Stimulated activated naive CD4-positive, alpha-beta T cell (primary cell): ENCODE measurements around the gene ANKMY1.
A peak's percentile ranks its signal among the peaks of the same experiment; 100 is the strongest.

ENCODE experiments used
- DNase-seq, 6 experiments: peaks; one replicate each; lab custom pipeline; 2025; lab: John Stamatoyannopoulos, UW

ANKMY1 gene

DNA sequence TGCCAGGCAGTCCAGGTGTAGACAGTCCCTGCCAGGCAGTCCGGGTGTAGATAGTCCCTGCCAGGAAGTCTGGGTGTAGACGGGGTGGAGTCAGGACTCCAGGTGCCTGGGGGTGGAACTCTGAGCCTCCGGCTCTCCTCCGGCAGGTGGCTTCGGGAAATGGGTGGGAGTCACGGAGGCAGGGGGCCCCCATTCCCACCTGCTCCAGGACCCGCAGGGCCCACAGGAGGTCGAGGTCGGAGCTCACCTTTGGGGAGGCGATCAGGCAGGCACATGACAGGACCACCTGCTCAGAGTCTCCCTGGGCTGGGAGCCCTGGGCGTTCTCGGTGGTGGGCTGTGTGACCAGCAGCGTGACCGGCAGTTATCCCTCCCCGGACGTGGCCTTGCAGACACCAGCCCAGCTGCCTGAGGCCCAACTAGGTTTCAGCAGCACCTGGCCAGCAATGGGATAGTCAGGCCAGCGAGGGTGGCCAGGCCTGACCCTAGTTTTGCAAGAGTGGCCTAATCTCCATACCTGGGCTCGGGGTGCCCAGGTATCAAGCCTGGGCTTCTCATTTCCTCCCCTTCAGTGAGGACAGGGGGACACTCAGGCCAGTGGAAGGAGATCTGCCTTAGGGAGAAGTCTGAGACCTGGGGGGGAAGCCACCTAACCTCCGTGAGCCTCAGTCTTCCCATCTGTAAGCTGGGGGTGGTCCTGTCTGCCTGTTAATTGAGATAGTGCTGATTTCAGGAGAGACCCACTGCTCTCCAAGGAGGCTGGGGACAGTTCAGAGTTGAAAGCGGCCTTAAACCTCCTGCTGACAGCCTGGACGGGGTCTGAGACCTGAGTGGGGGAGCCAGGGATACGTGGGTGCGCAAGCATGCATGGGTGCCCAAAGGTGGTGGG, 109.2 kb downstream of the ANKMY1 start:
- DNase-seq: no peak

DNA sequence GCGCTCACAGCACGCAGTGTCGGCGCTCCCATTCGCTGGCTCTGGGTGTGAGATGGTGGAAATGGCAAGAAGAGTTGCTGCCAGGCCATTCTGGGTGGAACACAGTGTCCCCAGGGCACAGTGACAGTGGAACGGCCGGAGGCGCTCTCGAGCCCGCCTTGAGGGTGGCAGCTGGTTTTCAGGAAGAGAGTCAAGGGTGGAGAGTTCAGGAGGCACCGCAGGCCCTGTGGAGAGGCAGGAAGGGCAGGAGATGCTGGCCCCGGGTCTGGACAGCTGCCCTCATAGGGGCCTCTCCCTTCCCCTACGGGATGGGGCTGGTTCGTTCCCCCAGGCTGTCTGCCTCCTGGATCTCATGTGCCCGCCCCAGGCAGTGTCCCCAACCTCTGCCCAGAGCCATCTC, 109.9 kb downstream of the ANKMY1 start:
- no peak for DNase-seq

DNA sequence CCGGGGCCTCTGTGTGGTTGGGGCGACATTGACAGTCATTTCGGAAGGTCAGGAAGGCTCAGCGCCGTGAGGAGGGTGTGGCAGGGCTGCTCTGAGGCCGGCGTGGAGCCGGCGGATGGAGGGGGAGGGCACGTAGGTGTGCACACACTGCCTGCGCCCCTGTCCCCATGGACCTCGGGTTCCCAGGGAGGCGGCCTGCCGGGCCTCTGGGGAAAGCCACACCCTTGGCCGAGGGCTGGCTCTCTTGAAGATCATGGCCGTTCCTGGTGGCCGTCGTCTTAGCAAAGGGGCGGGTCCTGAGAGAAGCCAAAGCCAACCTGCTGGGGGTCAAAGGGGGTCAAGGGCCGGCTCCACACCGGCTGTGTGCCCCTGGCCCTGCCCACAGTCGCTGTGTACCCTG, 110.5 kb downstream of the ANKMY1 start:
- DNase-seq: no peak

DNA sequence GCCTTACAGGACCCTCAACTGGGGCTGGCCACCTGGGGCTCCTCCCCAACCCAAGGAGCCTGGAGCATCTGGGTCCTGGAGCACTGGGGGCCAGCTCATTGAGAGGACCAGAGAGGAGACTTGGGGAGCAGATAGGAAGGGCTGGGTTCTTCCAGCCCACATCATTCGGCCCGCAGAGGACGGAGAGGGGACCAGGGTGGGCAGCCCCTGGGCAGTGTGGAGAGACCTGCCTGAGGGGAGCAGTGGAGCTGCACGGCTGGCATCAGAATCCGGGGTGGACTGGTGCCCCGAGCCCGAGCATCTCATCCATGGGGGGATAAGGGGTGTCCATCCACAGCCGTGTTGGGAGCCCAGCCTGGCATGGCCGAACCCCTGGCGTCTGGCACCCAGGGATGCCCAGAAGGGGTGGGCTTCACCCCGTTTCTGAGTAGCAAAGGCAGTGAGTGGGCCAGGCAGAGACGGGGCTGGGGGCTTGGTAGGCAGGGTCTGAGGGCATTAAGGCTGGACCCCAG, 111.1 kb downstream of the ANKMY1 start:
- no peak for DNase-seq

DNA sequence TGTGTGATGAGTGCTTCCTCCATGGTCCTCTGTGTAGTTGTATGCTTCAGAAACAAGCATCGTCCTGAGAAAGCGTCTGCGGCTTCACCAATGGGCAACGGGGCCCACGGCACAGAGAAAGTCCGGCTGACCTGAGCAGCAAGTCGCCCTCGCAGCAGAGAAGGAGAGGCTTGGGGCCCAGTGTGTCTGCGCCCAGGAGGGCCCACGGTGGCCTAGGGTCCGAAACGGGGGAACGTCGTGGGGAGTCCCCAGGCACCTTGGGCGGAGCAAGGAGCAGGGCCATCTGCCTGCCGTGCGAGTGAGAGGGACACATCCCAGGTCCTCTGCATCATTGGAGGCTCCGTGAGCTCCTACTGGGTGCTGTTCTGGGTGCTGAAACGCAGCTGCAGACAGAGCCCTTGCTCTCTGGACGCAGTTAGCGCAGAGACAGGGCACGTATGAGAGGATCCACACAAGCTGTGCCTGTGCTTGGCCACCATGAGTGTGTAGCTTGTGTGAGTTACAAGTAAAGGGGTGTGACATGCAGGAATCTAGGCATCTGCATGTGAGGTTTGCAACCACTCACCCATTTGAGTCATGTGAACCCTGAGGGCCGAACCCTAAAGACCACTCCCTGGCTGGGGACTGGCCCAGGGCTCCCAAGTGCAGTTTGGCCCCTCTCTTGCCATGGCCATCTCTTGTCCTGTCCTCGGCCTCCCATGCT, 111.7 kb downstream of the ANKMY1 start:
- no peak for DNase-seq

DNA sequence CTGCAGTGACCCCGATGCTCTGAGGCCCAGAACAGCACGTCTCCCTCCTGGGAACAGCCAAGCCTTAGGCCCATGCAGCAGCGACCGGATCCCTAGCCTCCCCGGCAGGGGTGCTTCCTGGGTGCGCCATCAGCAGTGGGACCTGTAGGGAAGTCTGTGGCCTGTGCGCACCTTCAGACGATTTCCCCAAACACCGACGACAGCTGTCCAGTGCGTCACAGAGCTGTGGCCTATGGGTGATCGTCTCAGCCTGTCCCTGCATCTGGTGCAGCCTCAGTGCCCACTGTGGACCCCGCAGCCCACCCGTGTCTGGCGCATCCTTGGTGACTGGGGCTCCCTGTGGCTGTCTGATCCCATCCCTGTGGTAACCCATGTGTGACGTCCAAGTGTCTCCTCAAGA, 113.3 kb downstream of the ANKMY1 start:
- no peak for DNase-seq

DNA sequence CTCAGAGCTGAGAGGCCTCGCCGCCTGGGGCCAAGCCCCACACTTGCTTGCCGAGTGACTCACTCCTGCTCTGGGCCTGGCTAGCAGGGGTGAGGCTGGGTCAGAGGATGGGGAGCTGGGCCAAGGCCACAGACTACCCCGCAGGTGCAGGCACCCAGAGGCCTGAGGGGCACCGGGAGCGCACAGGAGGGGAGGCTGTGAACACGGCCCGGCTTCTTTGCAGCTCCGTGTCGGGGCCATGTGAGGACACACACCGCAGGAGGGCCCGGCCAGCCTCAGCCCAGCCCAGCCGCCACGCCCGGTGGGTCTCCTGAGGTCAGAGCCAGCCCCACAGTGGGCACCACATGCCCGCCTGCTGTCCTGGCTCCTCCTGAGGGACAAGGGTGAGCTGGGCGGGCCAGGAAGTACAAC, 113.9 kb downstream of the ANKMY1 start:
- DNase-seq: no peak

DNA sequence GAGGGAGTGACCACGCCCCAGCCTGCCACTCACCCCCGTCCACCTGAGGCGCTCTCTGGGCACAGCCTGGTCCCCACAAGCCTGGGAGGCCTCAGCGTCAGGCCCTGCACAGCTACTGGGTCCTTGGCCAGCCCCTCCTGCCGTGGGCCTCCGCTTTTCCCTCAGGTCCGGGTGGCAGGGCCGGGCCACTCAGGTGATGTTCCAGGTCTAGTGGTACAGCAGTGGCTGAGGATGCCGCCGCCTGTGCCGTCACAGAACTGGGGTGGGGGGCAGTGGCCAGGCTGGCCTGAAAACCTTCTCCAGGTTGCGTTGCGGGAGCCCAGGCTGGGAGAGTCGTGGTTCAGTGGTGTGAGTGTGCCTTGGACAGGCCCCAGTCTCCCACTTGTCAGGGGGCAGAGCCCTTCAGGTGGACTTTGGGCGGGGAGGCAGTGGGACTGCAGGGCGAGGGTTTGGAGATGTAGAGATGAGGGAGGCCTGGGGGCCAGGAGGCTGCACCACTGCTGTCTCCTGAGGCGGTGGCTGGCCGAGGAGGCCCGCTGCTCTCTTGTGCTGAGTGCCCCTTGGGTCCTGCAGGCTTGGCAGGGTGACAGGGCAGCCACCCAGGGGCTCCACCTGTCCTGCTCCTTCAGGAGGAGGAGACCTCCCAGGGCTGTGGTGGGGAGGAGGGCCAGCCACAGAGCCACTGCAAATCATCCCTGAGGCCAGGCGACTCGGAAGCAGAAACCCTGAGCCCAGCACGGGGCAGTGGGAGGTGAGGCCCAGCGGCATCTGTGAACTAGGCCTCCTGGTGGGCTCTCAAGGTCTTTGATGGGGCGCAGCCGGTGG, 114.7 kb downstream of the ANKMY1 start:
- DNase-seq: no peak

DNA sequence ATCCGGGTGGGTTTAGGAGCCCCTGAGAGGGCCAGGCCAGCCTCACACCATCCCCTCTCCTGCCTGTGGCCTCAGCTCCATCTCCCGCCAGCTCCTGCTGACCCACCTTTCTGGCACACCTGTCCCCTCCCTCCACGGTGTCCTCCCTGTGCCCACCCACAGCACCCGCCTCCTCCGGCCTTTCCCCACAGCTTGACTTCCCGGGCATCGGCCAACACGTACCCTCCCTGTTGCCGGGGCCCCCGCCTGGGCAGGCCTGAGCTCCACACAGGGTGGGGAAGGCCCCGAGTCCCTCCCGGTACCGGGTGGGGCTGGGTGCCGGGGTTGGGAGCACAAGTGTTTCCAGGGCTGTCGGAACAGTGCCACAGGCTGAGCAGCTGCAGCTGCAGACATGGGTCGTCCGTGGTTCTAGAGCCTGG, 115.8 kb downstream of the ANKMY1 start:
- no peak for DNase-seq

DNA sequence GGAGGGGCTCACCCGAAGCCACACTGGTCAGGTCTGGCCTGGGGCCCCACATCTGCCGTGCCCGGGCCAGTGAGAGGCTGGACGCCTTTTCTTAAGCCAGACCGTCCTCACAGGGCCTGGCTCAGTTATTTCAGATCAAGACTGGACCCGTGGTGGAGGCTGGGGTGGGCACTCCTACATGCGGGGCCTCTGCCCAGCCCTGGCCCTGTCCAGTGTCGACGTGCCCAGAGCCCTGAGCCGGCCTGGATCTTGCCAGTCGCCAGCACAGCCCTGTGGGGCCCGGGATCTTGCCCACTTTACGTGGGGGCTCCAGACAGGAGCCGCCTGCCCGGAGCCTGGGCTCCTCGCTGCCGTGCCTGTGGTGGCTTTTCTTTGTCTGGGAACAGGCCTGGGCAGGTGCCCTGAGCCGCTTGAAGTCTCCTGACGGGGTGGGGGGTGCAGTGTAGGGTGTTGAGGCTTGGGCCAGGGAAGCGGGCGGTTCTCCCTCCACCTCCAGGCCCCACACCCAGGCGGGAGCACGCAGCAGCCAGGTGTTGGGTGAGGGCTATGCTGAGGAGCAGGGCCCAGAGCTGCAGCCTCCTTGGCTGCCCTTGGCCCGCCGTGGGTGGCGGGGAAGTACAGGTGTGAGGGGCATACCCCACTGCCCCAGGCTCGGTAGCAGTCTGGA, 116.3 kb downstream of the ANKMY1 start:
- no peak for DNase-seq

DNA sequence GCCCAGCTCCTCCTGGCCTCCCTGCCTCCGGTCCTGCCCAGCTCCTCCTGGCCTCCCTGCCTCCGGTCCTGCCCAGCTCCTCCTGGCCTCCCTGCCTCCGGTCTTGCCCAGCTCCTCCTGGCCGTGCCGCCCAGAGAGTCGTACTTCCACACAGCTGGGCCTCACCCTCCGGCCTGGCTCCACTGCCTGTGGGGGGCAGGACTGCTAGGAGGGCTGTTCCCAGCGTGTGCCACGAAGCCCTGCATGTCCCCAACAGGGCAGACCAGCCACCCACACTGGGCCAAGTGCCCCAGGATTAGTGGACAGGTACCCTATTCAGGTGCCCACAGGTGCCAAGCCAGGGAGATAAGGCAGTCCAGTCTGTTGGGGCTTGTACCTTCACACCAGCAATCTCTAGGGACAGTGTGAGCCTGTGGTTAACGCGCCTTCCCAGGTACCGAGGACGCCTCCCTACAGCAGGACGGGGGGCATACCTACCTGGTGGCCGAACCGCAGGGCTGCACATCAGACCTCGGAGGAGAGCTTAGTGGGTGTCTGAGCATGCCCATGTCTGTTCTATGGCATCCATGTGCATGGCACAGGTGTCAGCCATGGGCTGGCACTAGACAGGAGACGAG, 117.0 kb downstream of the ANKMY1 start:
- no peak for DNase-seq

DNA sequence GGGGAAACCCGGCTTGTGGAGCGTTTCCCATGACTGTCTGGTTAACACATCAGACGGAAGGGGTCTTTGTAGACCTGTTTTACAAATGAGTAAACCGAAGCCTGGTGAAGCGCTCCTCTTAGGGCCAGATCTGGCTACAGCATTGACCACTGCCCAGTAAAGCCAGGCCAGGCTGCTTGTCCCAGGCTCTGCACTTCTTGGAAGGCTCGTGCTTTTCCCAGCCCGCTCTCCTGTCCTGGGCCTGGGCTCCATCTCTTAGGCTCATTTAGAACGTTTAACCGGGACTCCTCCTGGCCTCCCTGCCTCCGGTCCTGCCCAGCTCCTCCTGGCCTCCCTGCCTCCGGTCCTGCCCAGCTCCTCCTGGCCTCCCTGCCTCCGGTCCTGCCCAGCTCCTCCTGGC, 117.5 kb downstream of the ANKMY1 start:
- no peak for DNase-seq

DNA sequence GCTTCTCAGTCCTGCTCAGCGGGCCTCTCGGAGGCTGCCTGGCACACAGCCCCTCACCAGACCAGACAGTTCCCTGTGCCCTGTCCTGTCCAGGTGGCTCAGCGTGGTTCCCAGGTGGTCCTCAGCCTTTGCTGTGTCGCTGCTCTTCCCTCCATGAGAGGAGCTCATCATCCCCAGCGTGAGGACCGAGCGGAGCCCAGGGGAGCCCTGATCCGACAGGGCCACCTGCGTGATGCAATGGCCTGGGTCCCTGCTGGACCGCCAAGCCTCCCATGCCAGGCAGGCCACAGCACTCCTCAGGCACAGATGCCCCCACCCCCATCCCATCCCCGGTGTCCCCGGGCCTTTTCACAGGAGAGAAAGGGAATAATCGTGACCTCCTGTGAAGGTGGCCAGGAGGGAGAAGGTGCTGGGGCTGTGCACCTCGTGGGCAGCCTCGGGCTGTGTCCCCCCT, 118.1 kb downstream of the ANKMY1 start:
- no peak for DNase-seq

DNA sequence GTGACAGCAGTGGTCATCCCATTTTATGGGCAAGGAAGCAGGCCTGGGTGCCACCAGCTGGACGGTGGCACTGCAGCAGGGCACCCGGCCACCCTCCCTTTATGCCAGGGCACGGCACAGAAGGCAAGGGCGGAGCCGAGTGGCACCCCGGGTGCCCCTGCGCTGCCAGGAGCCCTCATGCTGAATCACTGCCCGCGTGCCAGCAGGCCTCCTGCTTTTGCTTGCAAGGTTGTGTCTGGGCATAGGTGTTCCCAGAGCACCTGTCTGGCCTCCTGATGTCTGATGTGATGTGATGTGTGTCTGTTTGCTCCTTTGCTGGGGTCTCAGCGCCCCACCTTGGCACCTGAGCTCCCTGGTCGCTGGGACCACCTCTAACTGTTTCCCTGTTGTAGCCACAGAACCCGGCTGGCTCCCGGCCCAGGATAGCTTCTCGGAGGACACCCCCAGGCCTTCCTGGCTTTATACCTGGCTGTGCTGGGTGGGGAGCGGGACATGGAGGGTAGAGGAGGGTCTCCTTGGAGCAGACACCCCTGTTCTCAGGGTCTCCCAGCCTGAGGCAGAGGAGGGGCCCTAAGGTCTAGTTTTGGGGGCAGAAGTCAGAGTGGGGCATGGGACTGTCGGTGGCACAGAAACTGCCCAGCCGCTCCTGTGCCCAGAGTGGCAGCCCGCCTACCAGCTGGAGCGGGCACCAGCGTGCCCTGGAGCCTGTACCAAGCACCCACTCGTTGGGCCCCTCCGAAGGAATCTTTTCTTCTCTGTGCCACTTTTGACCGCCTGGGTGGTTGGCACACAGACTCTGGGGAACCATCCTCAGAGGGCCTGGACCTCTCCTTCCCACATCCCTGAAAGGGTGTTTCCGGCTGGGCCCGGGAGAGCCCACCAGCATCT, 118.7 kb downstream of the ANKMY1 start:
- no peak for DNase-seq

DNA sequence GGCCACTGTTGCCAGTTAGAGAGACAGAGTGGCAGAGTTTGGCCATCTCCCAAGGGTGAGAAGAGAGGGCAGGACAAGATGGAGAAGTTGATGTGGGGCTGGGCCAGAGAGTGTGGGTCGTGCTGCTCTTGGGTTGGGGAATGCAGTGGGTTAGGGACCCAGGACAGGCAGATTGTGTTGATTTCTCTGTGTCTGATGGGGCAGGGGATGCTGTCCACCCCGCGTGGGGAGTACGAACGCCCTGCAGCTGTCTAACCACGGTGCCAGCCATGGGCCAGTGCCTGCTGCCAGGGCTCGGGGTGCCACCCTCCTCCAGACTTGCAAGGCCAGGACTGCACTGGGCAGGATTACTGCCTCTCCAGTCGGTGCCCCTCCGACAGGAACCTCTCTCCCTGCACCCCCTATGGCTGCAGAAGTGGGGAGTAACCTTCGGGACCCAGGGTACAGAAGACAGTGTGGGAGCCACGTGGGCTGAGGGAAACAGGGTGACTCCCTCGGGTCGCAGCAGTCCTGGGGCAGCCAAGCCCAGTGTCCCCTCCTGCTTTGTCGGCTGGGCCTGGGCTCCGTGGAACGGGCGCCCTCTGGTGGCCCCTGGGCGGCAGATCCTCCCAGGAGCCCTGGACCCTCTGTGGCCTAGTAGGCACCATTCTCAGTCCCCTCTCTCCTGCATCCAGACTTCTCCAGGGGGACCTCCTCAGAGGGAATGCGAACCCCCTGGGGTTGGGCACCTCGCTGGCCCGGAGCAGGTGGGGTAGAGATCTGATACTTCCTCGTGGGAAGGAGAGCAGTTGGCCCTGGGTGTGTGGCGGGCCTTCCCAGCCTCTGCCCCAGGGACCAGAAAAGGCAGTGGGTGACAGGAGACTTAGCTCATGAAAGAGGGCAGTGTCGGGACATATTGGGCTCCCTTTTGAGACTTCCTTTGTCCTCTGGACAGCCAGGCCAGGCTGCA, 119.7 kb downstream of the ANKMY1 start:
- peak; percentile 11 to 72 (median 49) for DNase-seq

DNA sequence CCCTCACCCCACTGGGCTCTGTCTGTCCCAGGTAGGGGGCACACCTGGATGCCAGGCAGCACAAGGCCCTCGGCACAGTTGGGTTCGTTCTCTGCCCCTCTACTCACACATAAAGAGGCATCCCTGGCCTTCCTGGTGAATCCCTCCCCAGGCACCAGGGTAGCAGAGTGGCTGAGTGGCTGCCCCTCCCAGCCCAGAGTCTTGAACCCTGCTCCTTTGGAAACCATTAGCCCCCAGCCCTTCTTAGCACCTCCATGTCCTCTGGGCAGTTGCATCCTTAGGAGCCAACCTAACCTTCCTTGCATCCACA, 120.3 kb downstream of the ANKMY1 start:
- DNase-seq: no peak

DNA sequence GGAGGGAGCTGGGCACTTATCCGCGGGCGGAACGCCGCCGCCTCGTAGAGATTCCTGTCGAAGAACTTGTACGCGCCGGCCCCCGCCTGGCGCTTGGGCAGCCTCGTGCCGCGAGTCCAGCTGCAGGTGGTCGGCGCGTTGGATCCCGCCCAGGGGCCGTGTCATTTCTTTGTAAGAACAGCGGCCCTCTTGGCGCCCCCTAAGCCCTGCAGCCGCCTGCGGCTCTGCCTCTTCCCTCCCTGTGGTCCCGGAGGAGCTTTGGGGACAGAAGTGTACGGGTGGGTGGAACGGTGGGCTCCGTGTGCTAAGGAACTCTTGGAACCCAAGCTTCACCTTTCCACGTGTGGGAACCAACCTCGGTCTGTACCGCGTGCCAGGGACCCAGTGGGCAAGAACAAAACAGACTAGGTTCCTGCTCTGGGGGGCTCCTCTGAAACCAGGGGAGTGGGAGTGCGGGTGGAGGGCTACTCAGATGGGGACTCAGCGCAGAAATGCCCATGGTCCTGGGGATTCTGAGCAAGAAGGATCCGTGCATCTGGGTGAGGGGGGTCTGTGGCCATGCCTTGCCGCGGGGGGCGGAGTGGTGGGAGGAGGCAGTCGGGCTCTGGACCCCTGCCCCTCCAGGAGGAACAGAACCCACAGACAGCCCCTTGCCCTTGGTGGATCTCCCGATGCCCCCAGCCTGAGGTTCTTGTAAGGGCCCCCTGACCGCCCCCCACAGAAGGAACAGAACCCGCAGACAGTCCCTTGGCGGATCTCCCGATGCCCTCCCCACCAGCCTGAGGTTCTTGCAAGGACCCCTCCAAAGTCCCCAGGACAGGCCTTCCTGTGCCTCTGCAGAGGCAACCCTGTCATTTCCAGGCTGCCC, 120.9 kb downstream of the ANKMY1 start:
- no peak for DNase-seq
